Endodermal cell (in vitro differentiated cells): ENCODE measurements around the gene DUSP6. TPM values are rescaled to one million over a fixed set of nuclear protein-coding genes. Genes with fewer than 3 reads are reported as not detected.
A peak's percentile ranks its signal among the peaks of the same experiment; 100 is the strongest.

Experiments used
- DNase-seq: peaks from one replicate; pipeline ENCODE4 v3.0.0-alpha.2; 2017
- H3K27ac ChIP-seq: 2 replicates; pipeline ENCODE4 v1.5.1; 2013; ENCODE audit warnings: mild to moderate bottlenecking, low read depth, low read length, moderate library complexity
- H3K27me3 ChIP-seq: 2 replicates; pipeline ENCODE4 v1.6.1; 2013; ENCODE audit warnings: mild to moderate bottlenecking, low read length, moderate library complexity; ENCODE audit not compliant: insufficient read depth, control insufficient read depth, poor library complexity, severe bottlenecking
- H3K36me3 ChIP-seq: 2 replicates; pipeline ENCODE4 v1.7.0; 2013; ENCODE audit warnings: mild to moderate bottlenecking, low read length, moderate library complexity; ENCODE audit not compliant: control insufficient read depth, insufficient read depth
- H3K4me1 ChIP-seq: one replicate; pipeline ENCODE4 v1.7.0; 2013; ENCODE audit warnings: low read length; ENCODE audit not compliant: control insufficient read depth, insufficient read depth
- H3K4me3 ChIP-seq: 2 replicates; pipeline ENCODE4 v1.5.1; 2013; ENCODE audit warnings: mild to moderate bottlenecking, low read length, moderate library complexity
- H3K9ac ChIP-seq: 2 replicates; pipeline ENCODE4 v1.6.1; 2013; ENCODE audit warnings: mild to moderate bottlenecking, low read length, moderate library complexity; ENCODE audit not compliant: poor library complexity, severe bottlenecking; ENCODE audit errors: extremely low read depth
- H3K9me3 ChIP-seq: 2 replicates; pipeline ENCODE4 v1.6.1; 2013; ENCODE audit warnings: mild to moderate bottlenecking, low read length, moderate library complexity; ENCODE audit not compliant: control insufficient read depth
- H3K27ac Mint-ChIP-seq: 2 replicates; pipeline ENCODE4 v1.8.0; 2020; ENCODE audit warnings: mixed read lengths
- H3K27me3 Mint-ChIP-seq: 2 replicates; pipeline ENCODE4 v1.8.0; 2021; ENCODE audit warnings: mild to moderate bottlenecking, mixed read lengths; ENCODE audit not compliant: insufficient read depth
- H3K36me3 Mint-ChIP-seq: 2 replicates; pipeline ENCODE4 v1.8.0; 2020; ENCODE audit warnings: low read depth, mixed read lengths
- H3K4me1 Mint-ChIP-seq: 2 replicates; pipeline ENCODE4 v1.8.0; 2020; ENCODE audit warnings: mixed read lengths
- H3K4me3 Mint-ChIP-seq: 2 replicates; pipeline ENCODE4 v1.8.0; 2020; ENCODE audit warnings: mild to moderate bottlenecking, moderate library complexity, mixed read lengths
- H3K9me3 Mint-ChIP-seq: 2 replicates; pipeline ENCODE4 v1.8.0; 2020; ENCODE audit warnings: mild to moderate bottlenecking, mixed read lengths
- CTCF ChIP-seq: fragments of 200-600 bp; sonication (generic); conservative IDR thresholded peaks from 2 replicates; pipeline ENCODE4 v1.5.0; 2021; ENCODE audit warnings: antibody characterized with exemption, mild to moderate bottlenecking
- WGBS, 2 experiments: methylation state at CpG; one replicate each; pipeline versions ENCODE4 v1.1.5 to v1.1.7; 2013; ENCODE audit warnings: missing lambda C conversion rate in 2 of 2, mixed read lengths in 1 of 2; ENCODE audit not compliant: insufficient coverage in 1 of 2, insufficient read length in 1 of 2; 5-methylcytosine and 5-hydroxymethylcytosine counted together
- total RNA-seq, 2 donors: library from RNA; stranded (reverse); fragmentation: NEBNext Ultra II Directional in 1 of 2; extraction: Animal tissue kit (Norgen Biotek cat#: 25700) in 1 of 2; gene quantifications; 2 replicates in 1 of 2; 3 replicates in 1 of 2; pipeline ENCODE4 v1.2.1, GENCODE V29; 2021

Gene DUSP6
- total RNA-seq, 2 donors from 2014 or later, result 85.9 to 123 TPM

GRCh38 chr12:89358805-89359204 lies 6.5 kb upstream of the DUSP6 start:
- no peaks in the 10 kb centered on the region for H3K27me3 ChIP-seq
- H3K9ac ChIP-seq, result no peak overlapping the region
- Mint-ChIP-seq H3K27me3 (no peaks in the 10 kb centered on the region), H3K27ac (no peak overlapping the region), H3K9me3 (no peaks in the 10 kb centered on the region), H3K36me3 (peaks cover 3% of the 10 kb centered on the region), H3K4me1 (peaks cover 59% of the 10 kb centered on the region), H3K4me3 (no peak overlapping the region)
- no peaks in the 10 kb centered on the region for H3K36me3 ChIP-seq
- no peaks in the 10 kb centered on the region for H3K9me3 ChIP-seq
- H3K4me3 ChIP-seq, result no peak overlapping the region
- no peak for DNase-seq
- peaks cover 6% of the 10 kb centered on the region for H3K4me1 ChIP-seq
- no peak overlapping the region for H3K27ac ChIP-seq
- no peak for TF ChIP-seq CTCF

GRCh38 chr12:89357297-89357730 lies 5.0 kb upstream of the DUSP6 start:
- no peak for TF ChIP-seq CTCF
- H3K9ac ChIP-seq, result no peak overlapping the region
- H3K9me3 Mint-ChIP-seq, result no peaks in the 10 kb centered on the region
- H3K4me1 ChIP-seq, result peaks cover 6% of the 10 kb centered on the region
- peak overlapping the region; percentile 98 for H3K4me3 ChIP-seq
- H3K27me3 Mint-ChIP-seq, result no peaks in the 10 kb centered on the region
- 38 to 78% methylated on average over 3 to 7 of the region's 7 CpGs for WGBS, 2 experiments
- no peaks in the 10 kb centered on the region for H3K36me3 ChIP-seq
- no peaks in the 10 kb centered on the region for H3K9me3 ChIP-seq
- no peak overlapping the region for H3K27ac Mint-ChIP-seq
- H3K36me3 Mint-ChIP-seq, result peaks cover 2% of the 10 kb centered on the region
- peak overlapping the region; percentile 9 for H3K4me3 Mint-ChIP-seq
- H3K4me1 Mint-ChIP-seq, result peaks cover 59% of the 10 kb centered on the region
- H3K27me3 ChIP-seq, result no peaks in the 10 kb centered on the region
- peak; percentile 83 for DNase-seq
- H3K27ac ChIP-seq, result no peak overlapping the region

GRCh38 chr12:89356069-89356665 lies 3.9 kb upstream of the DUSP6 start:
- no peak overlapping the region for H3K27ac ChIP-seq
- H3K36me3 ChIP-seq, result no peaks in the 10 kb centered on the region
- H3K4me1 Mint-ChIP-seq, result peaks cover 58% of the 10 kb centered on the region
- no peaks in the 10 kb centered on the region for H3K9me3 Mint-ChIP-seq
- H3K27me3 ChIP-seq, result no peaks in the 10 kb centered on the region
- no peaks in the 10 kb centered on the region for H3K27me3 Mint-ChIP-seq
- peak overlapping the region; percentile 98 for H3K4me3 Mint-ChIP-seq
- no peak overlapping the region for H3K9ac ChIP-seq
- TF ChIP-seq CTCF, result no peak
- peak overlapping the region; percentile 98 for H3K4me3 ChIP-seq
- no peak overlapping the region for H3K27ac Mint-ChIP-seq
- 87 to 100% methylated on average over 2 to 4 of the region's 4 CpGs for WGBS, 2 experiments
- H3K4me1 ChIP-seq, result peaks cover 6% of the 10 kb centered on the region
- peaks cover 3% of the 10 kb centered on the region for H3K36me3 Mint-ChIP-seq
- DNase-seq, result no peak
- no peaks in the 10 kb centered on the region for H3K9me3 ChIP-seq
